IPS DF 19.7 (cell line): ENCODE results near the gene HTD2.
"Not testable (repeated sequence)": the region's sequence is repeated elsewhere in the genome, so short reads cannot be mapped to it uniquely, and the experiment has no call there.

Experiments used
- DNase-seq: peaks from one replicate; pipeline ENCODE4 v3.0.0-alpha.2; 2013; ENCODE audit warnings: low read depth, low spot score

HTD2 gene

DNA sequence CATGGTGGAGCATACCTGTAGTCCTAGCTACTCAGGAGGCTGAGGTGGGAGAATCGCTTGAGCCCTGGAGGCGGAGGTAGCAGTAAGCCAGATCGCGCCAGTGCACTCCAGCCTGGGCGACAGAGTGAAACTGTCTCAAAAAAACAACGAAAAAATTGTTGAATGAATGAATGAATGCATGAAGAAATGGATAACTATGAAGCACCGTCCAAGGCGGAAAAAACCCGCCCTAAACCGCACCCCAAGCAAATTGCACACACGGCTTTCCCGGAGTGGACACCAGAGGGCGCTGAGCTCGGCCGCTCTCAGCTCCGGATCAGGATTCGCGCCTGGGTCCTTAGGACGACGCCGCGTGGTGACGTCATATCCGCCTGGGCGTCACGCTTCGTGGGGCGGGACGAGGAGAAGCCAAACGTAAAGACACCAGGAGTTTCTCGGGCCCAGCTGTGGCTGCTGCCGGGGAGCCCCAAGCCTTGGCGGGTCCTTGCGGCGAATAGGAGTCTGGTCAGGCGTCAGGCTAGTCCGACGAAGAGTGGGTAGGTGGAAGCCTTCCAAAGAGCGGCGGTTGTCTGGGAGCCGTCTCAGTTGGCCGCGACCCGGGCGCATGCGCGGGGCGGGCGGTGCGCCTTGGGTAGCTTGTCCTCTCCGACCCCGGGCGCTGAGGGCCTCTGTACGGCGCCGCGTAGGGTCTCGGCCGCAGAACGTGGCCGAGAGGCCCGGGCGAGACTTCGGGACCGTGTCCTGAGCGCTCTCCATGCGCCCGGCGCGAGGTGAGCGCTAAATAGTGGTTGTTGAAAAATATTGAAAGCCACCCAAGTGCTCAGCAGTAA is at the start of gene HTD2, which contains the start of gene RPP14:
TSS of gene HTD2 (plus strand) at position 639 of the 830 bp plus-strand sequence. CDS start 11,094 bp downstream, outside the sequence.
TSS of gene RPP14 (plus strand) at position 364 of the 830 bp plus-strand sequence. CDS start 4,085 bp downstream, outside the sequence.
- DNase-seq, result peak; percentile 79

DNA sequence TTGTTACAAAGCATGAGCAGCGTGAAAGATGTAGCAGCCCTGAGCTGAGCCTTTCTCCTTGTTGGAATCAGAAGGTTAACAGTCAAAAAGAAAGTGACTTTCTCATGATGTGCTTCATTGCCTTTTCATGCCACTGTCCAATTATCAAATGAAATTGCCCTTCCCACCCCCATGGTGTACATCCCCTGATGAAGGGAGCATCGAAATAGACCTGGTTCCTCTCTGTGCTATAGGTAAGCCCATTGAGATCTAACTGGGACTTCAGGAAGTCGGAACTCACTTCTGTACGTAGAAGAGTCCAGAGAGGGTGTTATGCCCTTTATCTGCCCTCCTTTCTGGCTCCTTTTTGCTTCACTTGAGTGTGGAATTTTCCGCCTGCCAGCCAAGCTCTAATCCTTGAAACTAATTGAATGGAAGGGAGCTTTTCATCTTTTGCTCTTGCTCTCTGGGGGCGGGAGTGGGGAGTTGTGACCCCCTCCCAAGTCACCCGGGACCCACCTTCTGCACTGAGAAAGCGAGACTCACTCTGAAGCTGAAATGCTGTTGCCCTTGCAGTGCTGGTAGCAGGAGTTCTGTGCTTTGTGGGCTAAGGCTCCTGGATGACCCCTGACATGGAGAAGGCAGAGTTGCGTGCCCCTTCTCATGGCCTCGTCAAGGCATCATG is 47.8 kb upstream of the HTD2 start:
- no peak for DNase-seq

DNA sequence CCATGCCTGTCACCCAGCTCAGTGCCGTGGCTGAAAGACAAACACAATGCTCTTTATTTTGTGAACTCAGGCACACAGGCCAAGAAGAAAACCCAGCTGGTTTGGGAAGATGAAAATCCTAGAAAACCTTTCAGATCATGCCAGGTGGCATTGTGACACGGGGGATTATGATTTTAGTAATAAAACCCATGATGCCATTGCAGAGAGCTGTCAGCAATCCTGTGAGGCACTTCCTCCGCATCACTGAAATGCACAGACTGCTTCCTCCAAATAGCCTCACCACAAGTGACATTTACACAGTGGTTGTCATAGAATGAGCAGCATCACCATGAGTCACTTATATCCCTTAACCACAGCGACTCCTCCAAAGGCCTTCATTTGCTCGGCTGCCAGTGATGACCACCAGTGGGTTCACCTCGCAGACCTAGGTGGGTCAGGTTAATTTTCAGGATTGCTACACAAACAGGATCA is 46.0 kb upstream of the HTD2 start:
- DNase-seq, result no peak

DNA sequence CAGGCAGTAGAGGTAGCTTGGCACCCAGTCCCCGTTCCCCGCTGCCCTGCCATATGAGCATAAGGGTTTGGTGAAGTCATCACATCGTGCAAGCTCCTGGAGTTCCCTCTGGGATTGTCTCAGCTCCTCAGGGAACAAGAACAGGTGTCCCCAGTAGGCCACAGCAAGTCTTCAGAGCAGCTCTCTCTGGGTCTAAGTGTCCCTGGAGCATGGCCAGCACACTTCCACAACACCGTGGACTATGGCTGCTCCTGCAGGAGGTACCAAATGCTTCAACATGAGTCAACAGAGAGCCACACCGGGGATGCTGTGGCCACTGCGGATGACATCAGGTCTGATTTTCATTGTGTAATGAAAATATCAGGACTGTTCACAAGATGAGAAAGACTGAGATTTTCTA is 45.6 kb upstream of the HTD2 start:
- no peak for DNase-seq

DNA sequence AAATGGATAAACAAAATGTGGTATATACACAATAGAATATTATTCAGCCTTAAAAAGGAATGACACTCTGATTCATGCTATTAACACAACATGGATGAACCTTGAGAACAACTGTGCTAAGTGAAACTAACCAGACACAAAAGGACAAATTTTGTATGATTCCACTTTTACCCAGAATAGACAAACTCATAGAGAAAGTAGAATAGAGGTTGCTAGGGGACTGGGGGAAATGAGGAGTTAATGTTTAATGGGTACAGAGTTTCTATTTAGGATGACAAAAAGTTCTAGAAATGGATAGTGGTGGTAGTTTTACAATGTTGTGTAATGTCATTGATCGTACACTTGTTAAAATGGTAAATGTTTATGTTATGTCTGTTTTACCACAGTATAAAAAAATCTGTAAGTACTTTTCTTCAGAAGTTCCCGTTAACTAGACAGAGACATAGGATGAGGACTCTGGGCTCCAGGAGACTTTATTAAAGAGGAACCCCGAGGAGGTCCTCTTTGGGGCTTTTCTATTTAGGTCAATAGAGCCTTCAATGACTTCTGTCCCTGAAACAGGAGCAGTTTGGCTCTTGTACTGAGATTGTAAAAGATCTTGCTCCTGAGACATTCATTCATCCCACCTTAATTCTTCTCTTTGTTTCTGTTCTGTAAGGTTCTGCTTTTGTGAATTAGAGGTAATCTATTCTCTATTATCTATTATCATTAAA is 44.2 kb upstream of the HTD2 start:
- DNase-seq, result no peak

DNA sequence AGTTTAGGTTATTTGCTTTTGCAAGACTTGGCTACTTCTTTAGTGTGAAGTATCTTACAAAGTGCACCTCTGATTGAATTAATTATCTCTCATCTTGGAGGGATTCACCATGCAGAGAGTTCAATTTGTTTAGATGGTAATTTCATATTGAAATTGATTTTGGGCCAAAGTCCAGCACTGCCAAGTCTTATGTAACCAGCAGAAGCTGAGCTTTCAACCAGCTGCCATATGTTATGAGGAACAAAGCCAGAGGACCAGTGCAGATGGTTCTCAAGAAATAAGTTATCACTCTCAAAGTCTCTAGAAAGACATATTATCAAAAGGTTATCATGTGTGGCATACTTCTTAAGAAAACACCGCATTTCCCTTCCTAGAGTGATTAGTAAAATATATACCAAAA is 39.7 kb upstream of the HTD2 start:
- DNase-seq, result no peak

DNA sequence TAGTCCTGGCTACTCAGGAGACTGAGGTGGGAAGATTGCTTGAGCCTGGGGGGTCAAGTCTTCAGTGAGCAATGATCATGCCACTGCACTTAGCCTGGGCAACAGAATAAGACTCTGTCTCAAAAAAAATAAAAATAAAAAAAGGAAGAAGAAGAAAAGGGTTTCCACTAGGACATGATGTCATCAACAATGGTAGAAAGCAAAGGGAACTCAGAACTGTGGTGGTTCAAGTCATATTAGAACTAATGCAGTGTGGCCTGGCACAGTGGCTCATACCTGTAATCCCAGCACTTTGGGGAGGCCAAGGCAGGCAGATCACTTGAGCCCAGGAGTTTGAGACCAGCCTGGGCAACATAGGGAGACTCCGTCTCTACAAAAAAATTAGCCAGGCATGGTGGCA is 38.8 kb upstream of the HTD2 start:
- not testable (repeated sequence) for DNase-seq

DNA sequence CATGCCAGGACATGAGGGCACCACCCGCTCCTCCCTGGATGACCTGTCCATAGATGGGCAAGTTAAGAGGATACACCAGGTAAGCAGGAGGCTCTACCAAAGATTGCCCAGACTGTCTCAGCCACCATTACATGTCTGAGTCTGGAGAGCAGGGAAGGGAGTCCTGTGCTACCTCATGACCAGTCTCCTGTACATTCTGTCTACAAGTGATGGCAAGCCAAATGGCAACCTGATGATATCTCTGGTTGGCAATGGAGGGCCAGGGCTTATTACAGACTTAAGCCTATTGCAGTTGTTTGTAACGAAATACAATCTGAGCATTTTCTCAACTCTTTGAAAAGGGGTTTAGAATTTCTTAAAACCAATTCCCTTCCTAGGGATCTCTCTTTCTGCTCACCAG is 37.0 kb upstream of the HTD2 start:
- no peak for DNase-seq

DNA sequence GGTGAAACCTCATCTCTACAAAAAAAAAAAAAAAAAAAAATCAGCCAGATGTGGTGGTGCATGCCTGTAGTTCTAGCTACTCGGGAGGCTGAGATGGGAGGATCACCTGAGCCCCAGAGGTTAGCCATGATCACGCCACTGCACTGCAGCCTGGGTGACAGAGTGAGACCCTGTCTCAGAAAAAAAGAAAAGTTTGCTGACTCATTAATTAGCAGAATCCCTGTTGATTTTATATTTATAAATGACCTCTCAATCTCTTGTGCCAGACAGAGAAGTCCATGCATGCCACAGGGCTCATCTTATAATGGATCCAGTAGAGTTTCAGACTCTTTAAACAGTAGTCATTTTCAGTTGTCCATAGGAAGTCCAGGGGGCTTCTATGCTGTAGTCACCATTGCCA is 35.8 kb upstream of the HTD2 start:
- no peak for DNase-seq

DNA sequence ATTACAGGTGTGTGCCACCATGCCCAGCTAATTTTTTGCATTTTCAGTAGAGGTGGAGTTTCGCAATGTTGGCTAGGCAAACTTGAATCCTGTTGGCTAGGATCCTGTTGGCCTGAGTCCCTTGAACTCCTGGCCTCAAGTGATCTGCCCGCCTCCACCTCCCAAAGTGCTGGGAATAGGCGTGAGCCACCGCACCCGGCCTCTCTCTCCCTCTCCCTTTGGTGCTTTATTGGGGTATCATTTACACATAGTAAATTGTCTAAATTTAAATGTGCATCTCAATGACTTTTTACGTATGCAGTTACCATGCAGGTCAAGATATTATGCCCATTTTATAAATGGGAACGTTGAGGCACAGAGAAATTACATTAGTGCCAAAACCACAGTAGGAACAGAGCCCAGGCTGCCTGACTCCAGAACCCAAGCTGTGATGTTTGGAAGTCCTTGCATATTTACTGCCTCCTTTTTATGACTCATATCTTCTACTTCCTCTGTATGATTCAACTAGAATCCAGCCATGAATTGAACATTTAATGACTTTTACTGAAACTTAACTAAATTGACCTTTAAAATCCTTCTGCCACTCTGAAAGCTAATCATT is 34.3 kb upstream of the HTD2 start:
- no peak for DNase-seq

DNA sequence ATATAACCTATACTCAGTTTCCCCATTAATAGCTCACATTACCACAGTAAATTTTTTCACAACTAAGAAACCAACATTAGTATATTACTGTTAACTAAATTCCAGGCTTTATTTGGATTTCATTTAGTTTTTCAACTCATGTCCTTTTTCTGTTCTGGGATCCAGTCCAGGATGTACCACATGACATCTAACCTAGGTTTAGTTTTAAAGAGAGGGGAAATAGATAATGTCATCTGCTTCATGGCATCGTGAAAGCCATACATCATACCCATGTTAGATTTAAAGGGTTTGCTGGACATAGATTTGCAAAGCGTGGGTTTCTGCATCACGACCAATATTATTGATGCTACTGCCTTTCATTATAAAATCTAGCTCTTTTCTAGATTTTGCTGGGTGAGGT is 33.4 kb upstream of the HTD2 start:
- no peak for DNase-seq

DNA sequence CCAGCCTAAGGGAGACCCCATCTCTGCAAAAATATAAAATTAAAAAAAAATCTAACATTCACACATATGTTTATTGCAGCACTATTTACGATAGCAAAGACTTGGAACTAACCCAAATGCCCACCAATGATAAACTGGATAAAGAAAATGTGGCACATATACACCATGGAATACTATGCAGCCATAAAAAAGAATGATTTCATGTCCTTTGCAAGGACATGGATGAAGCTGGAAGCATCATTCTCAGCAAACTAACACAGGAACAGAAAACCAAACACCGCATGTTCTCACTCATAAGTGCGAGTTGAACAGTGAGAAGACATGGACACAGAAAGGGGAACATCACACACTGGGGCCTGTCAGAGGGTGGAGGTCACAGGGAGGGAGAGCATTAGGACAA is 33.0 kb upstream of the HTD2 start:
- not testable (repeated sequence) for DNase-seq

DNA sequence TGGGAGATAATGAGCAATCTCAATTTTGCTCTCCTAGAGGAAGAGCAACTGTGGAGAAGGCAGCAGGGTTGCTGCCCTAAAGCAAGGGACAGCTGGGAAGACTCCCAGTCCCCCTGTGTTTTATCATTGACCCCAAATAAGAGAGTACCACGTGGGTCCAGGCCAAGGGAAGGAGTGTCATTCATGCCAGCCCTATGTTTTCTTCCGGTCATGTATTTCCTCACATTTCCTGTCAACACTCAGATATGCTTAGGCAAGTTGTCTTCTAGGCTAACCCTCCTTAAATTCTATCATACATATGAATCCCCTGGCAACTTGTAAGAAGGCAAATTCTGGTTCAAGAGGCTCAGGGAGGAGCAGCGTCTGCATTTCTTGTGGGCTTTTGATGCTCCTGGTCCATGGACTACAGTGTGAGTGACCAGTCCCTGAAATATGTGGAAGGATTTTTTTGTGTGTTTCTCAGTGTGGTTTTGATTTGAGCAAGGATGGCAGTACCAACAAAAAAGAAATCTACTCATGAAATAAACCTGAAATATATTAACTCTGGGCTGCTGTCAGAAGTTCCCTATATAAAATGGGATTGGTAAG is 32.2 kb upstream of the HTD2 start:
- no peak for DNase-seq

DNA sequence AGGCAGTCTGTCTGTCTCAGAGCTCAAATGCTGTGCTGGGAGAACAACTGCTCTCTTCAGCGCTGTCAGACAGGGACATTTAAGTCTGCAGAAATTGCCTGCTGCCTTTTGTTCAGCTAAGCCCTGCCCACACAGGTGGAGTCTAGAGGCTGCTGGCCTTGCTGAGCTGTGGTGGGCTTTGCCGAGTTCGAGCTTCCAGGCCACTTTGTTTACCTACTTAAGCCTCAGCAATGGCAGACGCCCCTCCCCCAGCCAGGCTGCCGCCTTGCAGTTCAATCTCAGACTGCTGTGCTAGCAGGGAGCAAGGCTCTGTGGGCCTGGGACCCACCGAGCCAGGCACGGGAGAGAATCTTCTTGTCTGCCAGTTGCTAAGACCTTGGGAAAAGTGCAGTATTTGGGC is 25.3 kb upstream of the HTD2 start:
- DNase-seq, result no peak

DNA sequence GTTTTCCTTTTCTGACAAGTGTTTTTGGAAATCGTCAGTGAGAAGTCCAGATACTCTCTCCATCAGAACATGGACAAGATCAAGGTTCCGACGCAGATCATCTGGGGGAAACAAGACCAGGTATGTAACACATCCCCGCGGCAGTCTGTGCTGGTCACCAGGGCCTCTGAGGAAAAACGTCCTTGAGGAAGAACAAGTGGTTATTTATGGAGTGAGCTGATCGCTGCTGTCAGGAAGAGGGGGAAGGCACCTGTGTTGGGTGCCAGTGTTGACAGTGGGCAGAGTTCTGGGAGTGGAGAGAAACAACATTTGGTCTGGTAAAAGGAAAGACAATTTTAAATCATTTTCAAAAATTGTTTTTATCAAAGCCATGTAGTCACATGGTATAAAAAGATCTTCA is 21.0 kb upstream of the HTD2 start:
- no peak for DNase-seq

DNA sequence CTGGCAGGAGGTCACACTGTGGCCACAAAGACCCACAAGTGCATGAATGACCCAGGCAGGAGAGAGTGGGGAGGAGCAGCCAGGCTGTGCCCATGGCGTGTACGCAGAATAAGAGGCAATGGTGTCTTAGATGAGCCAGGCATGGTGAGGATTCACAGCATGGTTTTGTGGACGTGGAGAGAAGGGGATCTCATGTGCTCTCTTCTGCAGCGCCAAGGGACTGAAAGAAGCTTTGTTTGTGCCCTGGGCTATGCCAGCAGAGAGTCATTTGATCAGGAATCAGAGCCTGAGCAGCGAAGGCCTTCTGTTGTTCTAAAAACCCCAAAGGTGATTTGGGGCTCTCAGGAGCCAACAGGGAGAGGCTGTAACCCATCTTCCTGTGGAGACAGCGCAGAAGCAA is 19.0 kb upstream of the HTD2 start:
- DNase-seq, result no peak

DNA sequence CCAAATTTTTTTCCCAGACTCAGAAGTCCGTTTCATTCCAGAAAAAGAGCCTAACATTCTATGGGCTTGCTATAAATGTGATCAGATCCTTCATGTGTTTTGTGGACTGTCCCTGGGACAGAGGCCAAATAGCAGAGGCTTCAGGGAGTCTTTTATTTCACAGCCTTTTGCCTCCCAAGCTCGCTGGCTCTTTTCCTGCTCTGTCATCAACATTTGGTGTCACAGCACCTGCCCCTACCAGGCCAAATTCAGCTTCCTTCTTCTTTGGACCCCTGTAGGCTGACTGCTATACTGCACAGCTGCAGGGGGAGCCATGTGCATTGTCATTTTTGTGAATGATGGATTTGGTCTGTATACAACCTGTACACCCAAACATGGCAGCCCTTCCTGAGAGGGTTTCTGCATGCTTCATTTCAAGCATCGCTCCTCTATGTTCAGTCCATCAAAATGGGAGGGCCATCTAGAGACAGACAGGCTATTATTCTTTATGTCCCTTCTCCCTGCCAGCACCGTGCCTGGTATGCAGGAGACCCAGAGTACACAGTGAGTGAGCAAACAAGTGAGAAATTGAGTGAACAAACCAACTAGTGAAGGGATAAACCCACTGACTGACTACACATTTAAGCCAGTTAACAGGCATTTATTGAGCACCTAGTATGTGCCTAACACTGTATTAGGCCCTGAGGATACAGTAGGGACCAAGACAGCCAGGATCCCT is 18.1 kb upstream of the HTD2 start:
- DNase-seq, result no peak

DNA sequence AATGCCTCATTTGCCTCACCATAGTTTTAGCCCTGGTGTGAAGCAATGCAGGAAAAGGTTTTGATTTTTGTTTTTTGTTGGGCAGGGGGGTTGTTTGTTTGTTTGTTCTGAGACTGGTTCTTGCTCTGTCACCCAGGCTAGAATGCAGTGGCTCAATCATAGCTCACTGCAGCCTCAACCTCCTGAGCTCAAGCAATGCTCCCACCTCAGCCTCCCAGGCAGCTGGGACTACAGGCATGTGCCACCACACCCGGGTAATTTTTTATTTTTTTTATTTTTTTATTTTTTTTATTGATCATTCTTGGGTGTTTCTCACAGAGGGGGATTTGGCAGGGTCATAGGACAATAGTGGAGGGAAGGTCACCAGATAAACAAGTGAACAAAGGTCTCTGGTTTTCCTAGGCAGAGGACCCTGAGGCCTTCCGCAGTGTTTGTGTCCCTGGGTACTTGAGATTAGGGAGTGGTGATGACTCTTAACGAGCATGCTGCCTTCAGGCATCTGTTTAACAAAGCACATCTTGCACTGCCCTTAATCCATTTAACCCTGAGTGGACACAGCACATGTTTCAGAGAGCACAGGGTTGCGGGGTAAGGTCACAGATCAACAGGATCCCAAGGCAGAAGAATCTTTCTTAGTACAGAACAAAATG is 17.2 kb upstream of the HTD2 start:
- DNase-seq, result not testable (repeated sequence)

DNA sequence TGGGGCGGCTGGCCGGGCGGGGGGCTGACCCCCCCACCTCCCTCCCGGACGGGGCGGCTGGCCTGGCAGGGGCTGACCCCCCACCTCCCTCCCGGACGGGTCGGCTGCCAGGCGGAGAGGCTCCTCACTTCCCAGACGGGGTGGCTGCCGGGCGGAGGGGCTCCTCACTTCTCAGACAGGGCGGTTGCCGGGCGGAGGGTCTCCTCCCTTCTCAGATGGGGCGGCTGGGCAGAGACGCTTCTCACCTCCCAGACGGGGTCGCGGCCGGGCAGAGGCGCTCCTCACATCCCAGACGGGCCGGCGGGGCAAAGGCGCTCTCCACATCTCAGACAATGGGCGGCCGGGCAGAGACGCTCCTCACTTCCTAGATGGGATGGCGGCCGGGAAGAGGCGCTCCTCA is 15.9 kb upstream of the HTD2 start:
- DNase-seq, result not testable (repeated sequence)

DNA sequence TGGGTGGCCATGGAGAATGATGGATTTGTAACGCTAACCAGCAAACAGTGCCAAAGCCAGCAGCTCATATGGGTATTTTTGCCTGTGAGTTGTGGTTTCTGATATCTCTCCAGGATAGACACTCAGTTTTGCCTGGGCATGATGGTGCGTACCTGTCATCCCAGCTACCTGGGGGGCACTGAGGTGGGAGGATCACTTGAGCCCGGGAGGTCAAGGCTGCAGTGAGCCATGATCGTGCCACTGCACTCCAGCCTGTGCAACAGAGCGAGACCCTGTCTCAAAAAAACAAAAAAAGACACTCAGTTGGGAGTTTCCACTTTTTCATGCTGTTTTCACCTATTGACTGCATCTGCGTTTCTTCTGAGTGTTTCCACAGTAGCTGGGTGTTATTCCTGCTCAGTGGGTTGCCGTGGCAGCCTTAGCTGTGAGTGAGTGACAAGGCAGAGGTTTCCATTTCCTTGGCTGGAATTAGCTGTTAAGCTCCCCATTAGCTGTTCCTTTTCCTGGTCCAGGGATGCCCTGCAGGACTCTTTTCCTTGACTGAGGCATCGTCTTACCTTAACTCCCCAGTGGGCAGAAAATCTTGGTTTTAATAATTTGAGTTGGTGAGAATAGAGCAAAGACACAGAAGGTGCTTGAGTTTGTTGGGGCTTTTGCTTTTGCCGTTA is 14.5 kb upstream of the HTD2 start:
- DNase-seq, result no peak
